Testis (tissue), 3 donors: ENCODE data around the gene KCP. TPM values are rescaled to one million over a fixed set of nuclear protein-coding genes. Genes with fewer than 3 reads are reported as not detected.

Source experiments
- DNase-seq: peaks from one replicate; pipeline ENCODE4 v3.0.0-alpha.2; 2019
- H3K27ac ChIP-seq, 2 donors: fragments of 200-600 bp; sonication (generic); one replicate each; pipeline ENCODE4 v1.5.1; 2019
- H3K27me3 ChIP-seq: fragments of 200-600 bp; sonication (generic); one replicate; pipeline ENCODE4 v1.5.1; 2019
- H3K36me3 ChIP-seq: fragments of 200-600 bp; sonication (generic); one replicate; pipeline ENCODE4 v1.5.1; 2017; ENCODE audit warnings: low read depth; ENCODE audit errors: missing control alignments
- H3K4me1 ChIP-seq: fragments of 200-600 bp; sonication (generic); one replicate; pipeline ENCODE4 v1.5.1; 2019
- H3K4me3 ChIP-seq, 2 donors: fragments of 200-600 bp; sonication (generic); one replicate each; pipeline ENCODE4 v1.5.1; 2017 to 2019
- H3K9me3 ChIP-seq: fragments of 200-600 bp; sonication (generic); one replicate; pipeline ENCODE4 v1.5.1; 2017
- CTCF ChIP-seq, 3 experiments: fragments of 450-650 bp in 2 of 3; fragments of 200-600 bp in 1 of 3; sonication (generic) in 1 of 3; IDR thresholded peaks; one replicate each; pipeline ENCODE4 v1.5.1; 2016 to 2019; ENCODE audit warnings: antibody characterized with exemption in 3 of 3, mild to moderate bottlenecking in 2 of 3, moderate library complexity in 1 of 3
- POLR2A ChIP-seq: fragments of 450-650 bp; IDR thresholded peaks from one replicate; pipeline ENCODE4 v1.6.1; 2017; ENCODE audit warnings: antibody characterized with exemption, mild to moderate bottlenecking, moderate library complexity
- WGBS, 2 donors: methylation state at CpG; one replicate each; pipeline ENCODE4 v1.1.5; 2018; 5-methylcytosine and 5-hydroxymethylcytosine counted together
- intact Hi-C: fragments of 100-400 bp; cut with DNase I; formaldehyde crosslinking; loops from one replicate; pipeline ENCODE4 v1.15.1; 2023; ENCODE audit warnings: low total_unique reads
- polyA plus RNA-seq: library from polyadenylated mRNA; stranded (reverse); fragments of 350-450 nt; fragmentation: Illumina TruSeq; extraction: RNeasy Lipid Tissue Mini Kit (QIAGEN cat#74804); gene quantifications from one replicate; pipeline ENCODE4 v1.2.3, GENCODE V29; 2014; ENCODE audit warnings: low read depth, low replicate concordance; ENCODE audit not compliant: insufficient read depth
- total RNA-seq, 2 donors: library from RNA; depleted of rRNA; stranded (reverse); fragments of >200 nt; gene quantifications; one replicate each; pipeline ENCODE4 v1.2.3, GENCODE V29; 2016

KCP gene
- total and polyA plus RNA-seq, 3 donors from 2014 or later = 0.68 to 1.4 (median 1.2) TPM

- TF ChIP-seq POLR2A = no peak
- TF ChIP-seq CTCF (IDR thresholded peaks at IDR 0.05) = no peak
- intact Hi-C loops = no loop called here
- Histone ChIP-seq H3K9me3 (no peaks in the 10 kb centered on the region), H3K4me3 (no peak overlapping the region), H3K36me3 (no peaks in the 10 kb centered on the region), H3K27ac (no peak overlapping the region), H3K27me3 (no peaks in the 10 kb centered on the region), H3K4me1 (no peaks in the 10 kb centered on the region)
- 91 to 93% methylated on average over 7 to 13 of the region's 13 CpGs for WGBS, 2 donors
- no peak for DNase-seq
Measured at GRCh38 chr7:128892521-128893250, 17.8 kb downstream of the KCP start.

GRCh38 chr7:128891942-128892269, 18.6 kb downstream of the KCP start:
- Histone ChIP-seq H3K27me3 (no peaks in the 10 kb centered on the region), H3K4me1 (no peaks in the 10 kb centered on the region), H3K9me3 (no peaks in the 10 kb centered on the region), H3K4me3 (no peak overlapping the region), H3K27ac (no peak overlapping the region), H3K36me3 (no peaks in the 10 kb centered on the region)
- intact Hi-C loops = no loop called here
- no peak for DNase-seq
- WGBS, 2 donors = 75 to 89% methylated on average over 10 to 11 of the region's 11 CpGs
- no peak for TF ChIP-seq CTCF (IDR thresholded peaks at IDR 0.05)
- TF ChIP-seq POLR2A = no peak

GRCh38 chr7:128891110-128891941, 19.2 kb downstream of the KCP start:
- DNase-seq = no peak
- peak overlapping the region; percentile 39 to 41 for H3K4me3 ChIP-seq
- WGBS, 2 donors = 50 to 51% methylated on average over 20 to 24 of the region's 41 CpGs

GRCh38 chr7:128890306-128891109, 20.0 kb downstream of the KCP start:
- intact Hi-C loops = no loop called here
- Histone ChIP-seq H3K4me3 (peak overlapping the region; percentile 39 to 41), H3K9me3 (no peaks in the 10 kb centered on the region), H3K36me3 (no peaks in the 10 kb centered on the region), H3K27me3 (no peaks in the 10 kb centered on the region), H3K27ac (no peak overlapping the region), H3K4me1 (no peaks in the 10 kb centered on the region)
- no peak for TF ChIP-seq CTCF (IDR thresholded peaks at IDR 0.05)
- WGBS, 2 donors = 19 to 29% methylated on average over 22 to 31 of the region's 67 CpGs
- no peak for DNase-seq

More at GRCh38 chr7:128891110-128891941, 19.2 kb downstream of the KCP start:
- Histone ChIP-seq H3K27ac (no peak overlapping the region), H3K36me3 (no peaks in the 10 kb centered on the region), H3K9me3 (no peaks in the 10 kb centered on the region), H3K4me1 (no peaks in the 10 kb centered on the region), H3K27me3 (no peaks in the 10 kb centered on the region)
- intact Hi-C loops = no loop called here
- TF ChIP-seq POLR2A = no peak

- Histone ChIP-seq H3K4me3 (no peak overlapping the region), H3K27me3 (no peaks in the 10 kb centered on the region), H3K9me3 (no peaks in the 10 kb centered on the region), H3K27ac (no peak overlapping the region), H3K4me1 (no peaks in the 10 kb centered on the region), H3K36me3 (no peaks in the 10 kb centered on the region)
- WGBS, 2 donors = 83 to 84% methylated on average over 8 of the region's 8 CpGs
- intact Hi-C loops = loop anchor here (10.0 kb wide), 1 partner anchor 274 kb away; no protein-coding TSS in a partner anchor
- DNase-seq = no peak
- TF ChIP-seq CTCF (IDR thresholded peaks at IDR 0.05) (no peak), POLR2A (no peak)
Measured at GRCh38 chr7:128889121-128889520, 21.4 kb downstream of the KCP start.
